Measurements from ENCODE around the gene SRSF5. TPM values are rescaled to one million over a fixed set of nuclear protein-coding genes. Genes with fewer than 3 reads are reported as not detected.
A peak's percentile ranks its signal among the peaks of the same experiment; 100 is the strongest.

Gene SRSF5
- total RNA-seq, 1 experiment from 2014 or later = 288 TPM

GRCh38 chr14:69752773-69753172 lies 14.2 kb upstream of the SRSF5 start:
- Mint-ChIP-seq H3K4me1 (peaks cover 10% of the 10 kb centered on the region), H3K27me3 (ENCODE audit: low read depth) (no peaks in the 10 kb centered on the region), H3K36me3 (no peaks in the 10 kb centered on the region), H3K27ac (no peak overlapping the region), H3K4me3 (no peak overlapping the region), H3K9me3 (0 out of 2 replicates have a peak, but pooled peaks cover 5% of the 10 kb centered on the region)
- DNase-seq (ENCODE audit: low spot score) = no peak
- ATAC-seq = no peak; the same call in 1 of the 2 replicates
- ChIA-PET POLR2A (no interaction called here), CTCF (interaction anchor here (0.7 to 1.7 kb wide), 6 partner anchors 22 to 503 kb away, joined by 3 to 8 read pairs (median 5); no protein-coding TSS in a partner anchor)
- TF ChIP-seq NR1H2 (CRISPR knock-in tag; IDR thresholded peaks at IDR 0.05) (no peak), ZNF281 (CRISPR knock-in tag; IDR thresholded peaks at IDR 0.05) (no peak), ZNF396 (CRISPR knock-in tag; IDR thresholded peaks at IDR 0.05; ENCODE audit: borderline replicate concordance) (no peak), TP53 (CRISPR knock-in tag; IDR thresholded peaks at IDR 0.05) (no peak), ZNF532 (CRISPR knock-in tag; IDR thresholded peaks at IDR 0.05; ENCODE audit: borderline replicate concordance) (no peak), EMX1 (CRISPR knock-in tag; IDR thresholded peaks at IDR 0.05) (no peak), TCF7 (CRISPR knock-in tag; IDR thresholded peaks at IDR 0.05; ENCODE audit: low read depth) (no peak), SMAD3 (CRISPR knock-in tag; IDR thresholded peaks at IDR 0.05; ENCODE audit: borderline replicate concordance) (no peak), ZNF423 (CRISPR knock-in tag; IDR thresholded peaks at IDR 0.05) (peak; percentile 98)

GRCh38 chr14:69753860-69754259 lies 13.1 kb upstream of the SRSF5 start:
- no peak overlapping the region; the same call in 1 of the 2 replicates for H3K27ac Mint-ChIP-seq
- ATAC-seq (no peak), DNase-seq (ENCODE audit: low spot score) (no peak)
- no peaks in the 10 kb centered on the region for H3K36me3 Mint-ChIP-seq
- H3K4me1 Mint-ChIP-seq = peaks cover 10% of the 10 kb centered on the region
- no peaks in the 10 kb centered on the region for H3K27me3 Mint-ChIP-seq (ENCODE audit: low read depth)
- H3K9me3 Mint-ChIP-seq = 0 out of 2 replicates have a peak, but pooled peaks cover 5% of the 10 kb centered on the region
- CTCF ChIA-PET = interaction anchor here (0.7 to 1.5 kb wide), 2 partner anchors 27 to 123 kb away, joined by 3 to 6 read pairs; no protein-coding TSS in a partner anchor
- TF ChIP-seq NR3C1 (CRISPR knock-in tag; conservative IDR thresholded peaks at IDR 0.05; ENCODE audit: low read depth) = no peak
- no peak overlapping the region for H3K4me3 Mint-ChIP-seq
- POLR2A ChIA-PET = no interaction called here

- Mint-ChIP-seq H3K27me3 (ENCODE audit: low read depth) (no peaks in the 10 kb centered on the region), H3K4me3 (no peak overlapping the region), H3K27ac (no peak overlapping the region), H3K4me1 (peaks cover 10% of the 10 kb centered on the region), H3K9me3 (0 out of 2 replicates have a peak, but pooled peaks cover 5% of the 10 kb centered on the region), H3K36me3 (no peaks in the 10 kb centered on the region)
- DNase-seq (ENCODE audit: low spot score) (no peak), ATAC-seq (no peak)
- CTCF ChIA-PET = no interaction called here
- POLR2A ChIA-PET = interaction anchor here (0.9 kb wide), 1 partner anchor 12 kb away, joined by 5 read pairs; the partner anchor contains the start of gene SRSF5
- TF ChIP-seq FOXP4 (CRISPR knock-in tag; IDR thresholded peaks at IDR 0.05) (no peak), EMX1 (CRISPR knock-in tag; IDR thresholded peaks at IDR 0.05) (no peak), ELF4 (CRISPR knock-in tag; IDR thresholded peaks at IDR 0.05; ENCODE audit: low read depth) (no peak), AFF4 (CRISPR knock-in tag; IDR thresholded peaks at IDR 0.05; ENCODE audit: borderline replicate concordance) (no peak), IRF2 (CRISPR knock-in tag; IDR thresholded peaks at IDR 0.05; ENCODE audit: borderline replicate concordance, low read depth) (no peak), ZNF425 (CRISPR knock-in tag; conservative IDR thresholded peaks at IDR 0.05) (no peak)
Measured at GRCh38 chr14:69754487-69754886, 12.5 kb upstream of the SRSF5 start.
